WTC11 (cell line): ENCODE measurements around the gene RNF224. TPM values are rescaled to one million over a fixed set of nuclear protein-coding genes. Genes with fewer than 3 reads are reported as not detected.

Experiments used
- ATAC-seq: fragments of 200-7000 bp; cut with Tn5 transposase; 2 replicates; pipeline ENCODE4 v1.10.0; 2021; ENCODE audit warnings: mild to moderate bottlenecking, moderate library complexity
- CTCF ChIA-PET: fragments of 300-600 bp; sonication (Branson Sonifier 250); formaldehyde crosslinking; loops from one replicate; lab custom pipeline; 2021; ENCODE audit warnings: antibody characterized with exemption; lab: Charles Lee
- POLR2A ChIA-PET: fragments of 350-600 bp; sonication (Branson Sonifier 250); formaldehyde crosslinking; loops from one replicate; lab custom pipeline; 2021; ENCODE audit warnings: antibody characterized with exemption; lab: Charles Lee
- DNase-seq: peaks from one replicate; pipeline ENCODE4 v3.0.0; 2021; ENCODE audit warnings: low spot score
- H3K27ac Mint-ChIP-seq: 2 replicates; pipeline ENCODE4 v1.8.0; 2021; ENCODE audit warnings: mixed read lengths
- H3K27me3 Mint-ChIP-seq: 2 replicates; pipeline ENCODE4 v1.8.0; 2021; ENCODE audit warnings: low read depth, mild to moderate bottlenecking, moderate library complexity, mixed read lengths
- H3K36me3 Mint-ChIP-seq: 2 replicates; pipeline ENCODE4 v1.8.0; 2021; ENCODE audit warnings: mixed read lengths
- H3K4me1 Mint-ChIP-seq: 2 replicates; pipeline ENCODE4 v1.8.0; 2022; ENCODE audit warnings: mixed read lengths
- H3K4me3 Mint-ChIP-seq: 2 replicates; pipeline ENCODE4 v1.8.0; 2021; ENCODE audit warnings: mild to moderate bottlenecking, moderate library complexity, mixed read lengths
- H3K9me3 Mint-ChIP-seq: 2 replicates; pipeline ENCODE4 v1.8.0; 2021; ENCODE audit warnings: mixed read lengths
- EMX1 ChIP-seq: fragments of 250-450 bp; sonication (Bioruptor Pico); IDR thresholded peaks from 2 replicates; pipeline ENCODE4 v1.8.0; 2021; ENCODE audit warnings: mild to moderate bottlenecking
- FOXJ3 ChIP-seq: sonication (generic); formaldehyde crosslinking; IDR thresholded peaks from 2 replicates; pipeline ENCODE4 v1.9.0; 2021; ENCODE audit warnings: missing genetic modification reagents, mild to moderate bottlenecking, borderline replicate concordance
- GTF2I ChIP-seq: fragments of 250-450 bp; sonication (Bioruptor Pico); conservative IDR thresholded peaks from 2 replicates; pipeline ENCODE4 v1.4.0; 2021; ENCODE audit warnings: mild to moderate bottlenecking
- JUN ChIP-seq: sonication (generic); formaldehyde crosslinking; IDR thresholded peaks from 2 replicates; pipeline ENCODE4 v1.8.0; 2023; ENCODE audit warnings: mild to moderate bottlenecking, missing genetic modification reagents
- NR1H2 ChIP-seq: sonication (generic); formaldehyde crosslinking; IDR thresholded peaks from 2 replicates; pipeline ENCODE4 v1.9.0; 2021; ENCODE audit warnings: mild to moderate bottlenecking, moderate library complexity, missing genetic modification reagents
- NR2C2 ChIP-seq: sonication (generic); formaldehyde crosslinking; IDR thresholded peaks from 2 replicates; pipeline ENCODE4 v1.8.0; 2022; ENCODE audit warnings: mild to moderate bottlenecking, missing genetic modification reagents
- TCF7 ChIP-seq: sonication (generic); formaldehyde crosslinking; IDR thresholded peaks from 2 replicates; pipeline ENCODE4 v1.8.0; 2022; ENCODE audit warnings: mild to moderate bottlenecking, low read depth, missing genetic modification reagents, moderate library complexity
- TP53 ChIP-seq: sonication (generic); formaldehyde crosslinking; IDR thresholded peaks from 2 replicates; pipeline ENCODE4 v1.8.1; 2023; ENCODE audit warnings: mild to moderate bottlenecking, missing genetic modification reagents
- ZBTB21 ChIP-seq: sonication (generic); formaldehyde crosslinking; IDR thresholded peaks from 2 replicates; pipeline ENCODE4 v1.8.1; 2023; ENCODE audit warnings: mild to moderate bottlenecking, missing genetic modification reagents, borderline replicate concordance
- ZNF396 ChIP-seq: fragments of 250-450 bp; sonication (Bioruptor Pico); IDR thresholded peaks from 2 replicates; pipeline ENCODE4 v1.8.0; 2021; ENCODE audit warnings: mild to moderate bottlenecking, moderate library complexity, borderline replicate concordance
- ZNF416 ChIP-seq: fragments of 250-450 bp; sonication (Bioruptor Pico); IDR thresholded peaks from 2 replicates; pipeline ENCODE4 v1.9.0; 2021; ENCODE audit warnings: mild to moderate bottlenecking, inconsistent platforms
- ZNF423 ChIP-seq: fragments of 250-450 bp; sonication (Bioruptor Pico); IDR thresholded peaks from 2 replicates; pipeline ENCODE4 v2.1.2; 2022; ENCODE audit warnings: mild to moderate bottlenecking, moderate library complexity
- total RNA-seq: library from RNA; stranded (reverse); gene quantifications from 3 replicates; pipeline ENCODE4 v1.2.3, GENCODE V29; 2021
- TF ChIP-seq, protein P1 (sequence below): sonication (generic); formaldehyde crosslinking; conservative IDR thresholded peaks from 2 replicates; pipeline ENCODE4 v1.8.1; 2022; ENCODE audit warnings: mild to moderate bottlenecking, missing genetic modification reagents
- TF ChIP-seq, protein P2 (sequence below): sonication (generic); formaldehyde crosslinking; IDR thresholded peaks from 2 replicates; pipeline ENCODE4 v1.8.1; 2023; ENCODE audit warnings: mild to moderate bottlenecking, missing genetic modification reagents, moderate library complexity
- TF ChIP-seq, protein P3 (sequence below): sonication (generic); formaldehyde crosslinking; IDR thresholded peaks from 2 replicates; pipeline ENCODE4 v1.8.1; 2022; ENCODE audit warnings: mild to moderate bottlenecking, moderate library complexity, missing genetic modification reagents
- TF ChIP-seq, protein P4 (sequence below): sonication (generic); formaldehyde crosslinking; IDR thresholded peaks from 2 replicates; pipeline ENCODE4 v1.8.0; 2023; ENCODE audit warnings: mild to moderate bottlenecking, missing genetic modification reagents
- TF ChIP-seq, protein P5 (sequence below): fragments of 250-450 bp; sonication (Bioruptor Pico); conservative IDR thresholded peaks from 2 replicates; pipeline ENCODE4 v1.9.0; 2021; ENCODE audit warnings: mild to moderate bottlenecking
- TF ChIP-seq, protein P6 (sequence below): sonication (generic); formaldehyde crosslinking; IDR thresholded peaks from 2 replicates; pipeline ENCODE4 v1.8.0; 2022; ENCODE audit warnings: mild to moderate bottlenecking, missing genetic modification reagents
- TF ChIP-seq, protein P7 (sequence below): fragments of 250-450 bp; sonication (Bioruptor Pico); IDR thresholded peaks from 2 replicates; pipeline ENCODE4 v1.8.0; 2021; ENCODE audit warnings: mild to moderate bottlenecking

The RNF224 gene
- total RNA-seq, 1 experiment from 2014 or later: 0.59 TPM

DNA sequence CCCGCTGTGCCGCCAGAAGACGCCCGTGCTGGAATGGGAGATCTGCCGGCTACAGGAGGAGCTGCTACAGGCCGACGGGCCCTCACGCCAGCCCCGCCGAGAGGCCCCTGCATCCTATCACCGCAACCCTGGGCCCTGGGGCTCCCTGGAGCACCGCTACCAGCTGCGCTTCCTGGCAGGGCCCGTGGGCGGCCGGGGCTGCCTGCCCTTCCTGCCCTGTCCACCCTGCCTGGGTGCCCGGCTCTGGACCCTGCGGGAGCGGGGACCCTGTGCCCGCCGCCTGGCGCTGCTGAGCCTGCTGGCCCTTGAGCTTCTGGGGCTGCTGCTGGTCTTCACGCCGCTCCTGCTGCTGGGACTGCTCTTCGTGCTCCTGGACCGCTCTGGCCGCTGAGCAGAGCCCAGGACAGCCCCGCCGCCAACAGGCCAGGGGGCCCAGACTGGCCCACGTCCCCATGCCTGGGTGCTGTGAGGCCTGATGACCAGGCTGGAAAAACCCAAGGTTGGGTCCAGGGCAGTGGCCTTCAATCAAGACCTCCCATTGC, 9.0 kb upstream of the RNF224 start:
- peaks cover 4% of the 10 kb centered on the region; the same call in 1 of the 2 replicates for H3K4me1 Mint-ChIP-seq
- DNase-seq (no peak), ATAC-seq (no peak)
- ChIA-PET POLR2A (no interaction called here), CTCF (interaction anchor here (0.7 to 1.0 kb wide), 5 partner anchors 9 to 183 kb away, joined by 3 to 5 read pairs (median 3); partner anchors contain the start of gene RNF224)
- TF ChIP-seq, protein P1, sequence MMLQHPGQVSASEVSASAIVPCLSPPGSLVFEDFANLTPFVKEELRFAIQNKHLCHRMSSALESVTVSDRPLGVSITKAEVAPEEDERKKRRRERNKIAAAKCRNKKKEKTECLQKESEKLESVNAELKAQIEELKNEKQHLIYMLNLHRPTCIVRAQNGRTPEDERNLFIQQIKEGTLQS (CRISPR knock-in tag): no peak
- TF ChIP-seq ZBTB21: no peak
- no peak for TF ChIP-seq EMX1
- TF ChIP-seq, protein P2, sequence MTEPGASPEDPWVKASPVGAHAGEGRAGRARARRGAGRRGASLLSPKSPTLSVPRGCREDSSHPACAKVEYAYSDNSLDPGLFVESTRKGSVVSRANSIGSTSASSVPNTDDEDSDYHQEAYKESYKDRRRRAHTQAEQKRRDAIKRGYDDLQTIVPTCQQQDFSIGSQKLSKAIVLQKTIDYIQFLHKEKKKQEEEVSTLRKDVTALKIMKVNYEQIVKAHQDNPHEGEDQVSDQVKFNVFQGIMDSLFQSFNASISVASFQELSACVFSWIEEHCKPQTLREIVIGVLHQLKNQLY (CRISPR knock-in tag): no peak
- TF ChIP-seq, protein P3, sequence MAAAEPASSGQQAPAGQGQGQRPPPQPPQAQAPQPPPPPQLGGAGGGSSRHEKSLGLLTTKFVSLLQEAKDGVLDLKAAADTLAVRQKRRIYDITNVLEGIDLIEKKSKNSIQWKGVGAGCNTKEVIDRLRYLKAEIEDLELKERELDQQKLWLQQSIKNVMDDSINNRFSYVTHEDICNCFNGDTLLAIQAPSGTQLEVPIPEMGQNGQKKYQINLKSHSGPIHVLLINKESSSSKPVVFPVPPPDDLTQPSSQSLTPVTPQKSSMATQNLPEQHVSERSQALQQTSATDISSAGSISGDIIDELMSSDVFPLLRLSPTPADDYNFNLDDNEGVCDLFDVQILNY (CRISPR knock-in tag): no peak
- no peaks in the 10 kb centered on the region for H3K27me3 Mint-ChIP-seq
- no peak overlapping the region for H3K27ac Mint-ChIP-seq
- no peak overlapping the region for H3K4me3 Mint-ChIP-seq
- 0 out of 2 replicates have a peak, but pooled peaks cover 3% of the 10 kb centered on the region for H3K36me3 Mint-ChIP-seq
- H3K9me3 Mint-ChIP-seq: no peaks in the 10 kb centered on the region

DNA sequence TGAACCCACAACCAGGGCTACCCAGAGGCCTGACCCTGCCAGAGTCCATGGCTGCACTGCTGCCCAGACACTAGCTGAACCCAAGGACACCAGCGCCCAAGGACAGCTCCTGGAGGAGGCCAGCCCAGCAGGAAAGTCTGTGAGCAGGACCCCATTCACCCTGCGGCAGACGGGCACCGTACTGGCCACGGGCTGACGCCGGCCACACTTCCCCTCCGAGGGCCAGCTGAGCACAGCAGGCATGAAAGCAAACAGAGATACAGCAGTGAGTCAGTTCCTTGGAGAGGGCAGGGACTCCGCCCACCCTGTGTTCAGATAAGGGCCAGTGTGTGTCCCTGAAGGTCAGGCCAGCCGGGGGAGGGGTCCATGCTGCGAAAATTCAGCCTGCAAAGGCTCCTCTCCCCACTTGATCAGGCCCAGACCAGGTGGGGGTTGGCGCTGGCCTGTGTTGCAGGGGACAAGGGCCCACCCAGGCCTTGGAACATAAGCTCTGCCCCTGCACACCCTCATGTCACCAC, 8.5 kb upstream of the RNF224 start:
- Mint-ChIP-seq H3K27ac (0 out of 2 replicates have a peak overlapping the region, but pooled peaks have one; percentile 19), H3K4me3 (no peak overlapping the region), H3K9me3 (no peaks in the 10 kb centered on the region), H3K36me3 (0 out of 2 replicates have a peak, but pooled peaks cover 3% of the 10 kb centered on the region), H3K27me3 (no peaks in the 10 kb centered on the region), H3K4me1 (peaks cover 4% of the 10 kb centered on the region; the same call in 1 of the 2 replicates)
- CTCF ChIA-PET: interaction anchor here (0.7 to 1.0 kb wide), 3 partner anchors 8 to 184 kb away, joined by 3 to 5 read pairs (median 3); partner anchors contain the start of gene RNF224
- DNase-seq (no peak), ATAC-seq (no peak)
- POLR2A ChIA-PET: no interaction called here
- no peak for TF ChIP-seq ZNF396
- TF ChIP-seq, protein P4, sequence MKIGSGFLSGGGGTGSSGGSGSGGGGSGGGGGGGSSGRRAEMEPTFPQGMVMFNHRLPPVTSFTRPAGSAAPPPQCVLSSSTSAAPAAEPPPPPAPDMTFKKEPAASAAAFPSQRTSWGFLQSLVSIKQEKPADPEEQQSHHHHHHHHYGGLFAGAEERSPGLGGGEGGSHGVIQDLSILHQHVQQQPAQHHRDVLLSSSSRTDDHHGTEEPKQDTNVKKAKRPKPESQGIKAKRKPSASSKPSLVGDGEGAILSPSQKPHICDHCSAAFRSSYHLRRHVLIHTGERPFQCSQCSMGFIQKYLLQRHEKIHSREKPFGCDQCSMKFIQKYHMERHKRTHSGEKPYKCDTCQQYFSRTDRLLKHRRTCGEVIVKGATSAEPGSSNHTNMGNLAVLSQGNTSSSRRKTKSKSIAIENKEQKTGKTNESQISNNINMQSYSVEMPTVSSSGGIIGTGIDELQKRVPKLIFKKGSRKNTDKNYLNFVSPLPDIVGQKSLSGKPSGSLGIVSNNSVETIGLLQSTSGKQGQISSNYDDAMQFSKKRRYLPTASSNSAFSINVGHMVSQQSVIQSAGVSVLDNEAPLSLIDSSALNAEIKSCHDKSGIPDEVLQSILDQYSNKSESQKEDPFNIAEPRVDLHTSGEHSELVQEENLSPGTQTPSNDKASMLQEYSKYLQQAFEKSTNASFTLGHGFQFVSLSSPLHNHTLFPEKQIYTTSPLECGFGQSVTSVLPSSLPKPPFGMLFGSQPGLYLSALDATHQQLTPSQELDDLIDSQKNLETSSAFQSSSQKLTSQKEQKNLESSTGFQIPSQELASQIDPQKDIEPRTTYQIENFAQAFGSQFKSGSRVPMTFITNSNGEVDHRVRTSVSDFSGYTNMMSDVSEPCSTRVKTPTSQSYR: no peak
- TF ChIP-seq, protein P5, sequence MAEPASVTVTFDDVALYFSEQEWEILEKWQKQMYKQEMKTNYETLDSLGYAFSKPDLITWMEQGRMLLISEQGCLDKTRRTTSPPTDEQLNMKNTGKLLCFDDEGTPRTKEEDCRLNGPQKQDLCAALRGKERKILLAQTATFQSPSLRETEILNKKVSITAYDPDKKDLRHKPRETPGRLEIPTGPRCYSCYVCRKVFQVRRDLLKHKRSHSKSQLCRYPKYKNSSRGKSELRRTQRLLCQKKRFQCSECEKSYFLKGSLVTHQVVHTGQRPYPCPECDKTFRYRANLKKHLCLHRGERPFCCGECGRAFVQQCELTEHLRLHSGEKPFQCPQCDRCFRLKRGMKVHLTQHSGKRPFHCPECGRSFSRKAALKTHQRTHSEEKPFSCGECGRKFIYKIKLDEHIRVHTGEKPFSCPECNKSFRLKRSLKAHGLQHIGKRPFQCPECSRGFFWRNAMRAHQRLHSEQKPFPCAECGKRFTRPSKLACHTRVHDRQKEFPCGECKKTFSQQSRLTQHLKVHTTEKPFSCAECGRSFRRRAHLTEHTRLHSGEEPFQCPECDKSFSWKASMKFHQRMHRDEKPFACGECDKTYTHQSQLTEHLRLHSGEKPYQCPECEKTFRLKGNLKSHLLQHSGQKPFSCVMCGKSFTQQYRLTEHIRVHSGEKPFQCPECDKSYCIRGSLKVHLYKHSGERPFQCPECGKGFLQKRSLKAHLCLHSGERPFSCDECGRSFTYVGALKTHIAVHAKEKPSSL (CRISPR knock-in tag): no peak
- TF ChIP-seq JUN (CRISPR knock-in tag): no peak
- TF ChIP-seq, protein P6, sequence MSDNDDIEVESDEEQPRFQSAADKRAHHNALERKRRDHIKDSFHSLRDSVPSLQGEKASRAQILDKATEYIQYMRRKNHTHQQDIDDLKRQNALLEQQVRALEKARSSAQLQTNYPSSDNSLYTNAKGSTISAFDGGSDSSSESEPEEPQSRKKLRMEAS (CRISPR knock-in tag): no peak
- TF ChIP-seq, protein P7, sequence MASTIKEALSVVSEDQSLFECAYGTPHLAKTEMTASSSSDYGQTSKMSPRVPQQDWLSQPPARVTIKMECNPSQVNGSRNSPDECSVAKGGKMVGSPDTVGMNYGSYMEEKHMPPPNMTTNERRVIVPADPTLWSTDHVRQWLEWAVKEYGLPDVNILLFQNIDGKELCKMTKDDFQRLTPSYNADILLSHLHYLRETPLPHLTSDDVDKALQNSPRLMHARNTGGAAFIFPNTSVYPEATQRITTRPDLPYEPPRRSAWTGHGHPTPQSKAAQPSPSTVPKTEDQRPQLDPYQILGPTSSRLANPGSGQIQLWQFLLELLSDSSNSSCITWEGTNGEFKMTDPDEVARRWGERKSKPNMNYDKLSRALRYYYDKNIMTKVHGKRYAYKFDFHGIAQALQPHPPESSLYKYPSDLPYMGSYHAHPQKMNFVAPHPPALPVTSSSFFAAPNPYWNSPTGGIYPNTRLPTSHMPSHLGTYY: no peak
- no peak for TF ChIP-seq GTF2I (CRISPR knock-in tag)
- TF ChIP-seq ZNF423 (CRISPR knock-in tag): no peak
- TF ChIP-seq NR1H2 (CRISPR knock-in tag): no peak
- TF ChIP-seq FOXJ3: no peak
- no peak for TF ChIP-seq TCF7
- TF ChIP-seq NR2C2 (CRISPR knock-in tag): no peak
- no peak for TF ChIP-seq TP53 (CRISPR knock-in tag)
- TF ChIP-seq ZNF416 (CRISPR knock-in tag): no peak
- no peak for TF ChIP-seq EMX1
